Activated naive CD4-positive, alpha-beta T cell treated with anti-CD3 and anti-CD28 coated beads, Interleukin-2, amount 10 ng/mL, durations not matched to agents 7 days and 5 days (primary cell): ENCODE measurements around the gene CCDC160.
"Not testable (repeated sequence)": the region's sequence is repeated elsewhere in the genome, so short reads cannot be mapped to it uniquely, and the experiment has no call there.

ENCODE experiments used
- CTCF ChIA-PET: fragments of 350-600 bp; sonication (Branson Sonifier 250); formaldehyde crosslinking; loops from one replicate; lab custom pipeline; 2021; ENCODE audit warnings: antibody characterized with exemption; lab: Charles Lee
- DNase-seq: peaks from one replicate; pipeline ENCODE4 v3.0.0-alpha.2; 2020
- H3K27ac Mint-ChIP-seq: one replicate; pipeline ENCODE4 v1.8.0; 2021; ENCODE audit warnings: mild to moderate bottlenecking, moderate library complexity, mixed read lengths
- H3K27me3 Mint-ChIP-seq: one replicate; pipeline ENCODE4 v1.8.0; 2021; ENCODE audit warnings: mild to moderate bottlenecking, mixed read lengths
- H3K36me3 Mint-ChIP-seq: one replicate; pipeline ENCODE4 v1.8.0; 2021; ENCODE audit warnings: mixed read lengths
- H3K4me1 Mint-ChIP-seq: one replicate; pipeline ENCODE4 v1.8.0; 2021; ENCODE audit warnings: mixed read lengths
- H3K4me3 Mint-ChIP-seq: one replicate; pipeline ENCODE4 v1.8.0; 2021; ENCODE audit warnings: mild to moderate bottlenecking, moderate library complexity, mixed read lengths
- H3K9me3 Mint-ChIP-seq: one replicate; pipeline ENCODE4 v1.8.0; 2021; ENCODE audit warnings: mixed read lengths

Gene CCDC160

GRCh38 chrX:134249241-134249640 is 12.3 kb downstream of the CCDC160 start:
- peaks cover 8% of the 10 kb centered on the region for H3K27me3 Mint-ChIP-seq
- no peak for DNase-seq
- CTCF ChIA-PET: no interaction called here
- H3K9me3 Mint-ChIP-seq: no peaks in the 10 kb centered on the region
- peaks cover 6% of the 10 kb centered on the region for H3K4me1 Mint-ChIP-seq
- H3K36me3 Mint-ChIP-seq: no peaks in the 10 kb centered on the region
- no peak overlapping the region for H3K4me3 Mint-ChIP-seq
- H3K27ac Mint-ChIP-seq: no peak overlapping the region

GRCh38 chrX:134251241-134251640 is 14.3 kb downstream of the CCDC160 start:
- Mint-ChIP-seq H3K4me1 (peaks cover 7% of the 10 kb centered on the region), H3K36me3 (no peaks in the 10 kb centered on the region), H3K9me3 (no peaks in the 10 kb centered on the region), H3K27ac (no peak overlapping the region), H3K27me3 (peaks cover 4% of the 10 kb centered on the region), H3K4me3 (no peak overlapping the region)
- CTCF ChIA-PET: no interaction called here
- DNase-seq: no peak

- CTCF ChIA-PET: interaction anchor here (0.9 to 3.2 kb wide), 9 partner anchors 9 to 463 kb away, joined by 3 to 11 read pairs (median 4); no protein-coding TSS in a partner anchor
- Mint-ChIP-seq H3K27ac (no peak overlapping the region), H3K4me3 (no peak overlapping the region), H3K4me1 (peaks cover 7% of the 10 kb centered on the region), H3K36me3 (no peaks in the 10 kb centered on the region), H3K27me3 (peaks cover 4% of the 10 kb centered on the region), H3K9me3 (no peaks in the 10 kb centered on the region)
- DNase-seq: no peak
These were observed 17.5 kb downstream of the CCDC160 start for GRCh38 chrX:134254511-134254910.

- CTCF ChIA-PET: interaction anchor here (0.5 to 3.2 kb wide), 6 partner anchors 12 to 463 kb away, joined by 3 to 11 read pairs (median 4); no protein-coding TSS in a partner anchor
- no peaks in the 10 kb centered on the region for H3K36me3 Mint-ChIP-seq
- no peak overlapping the region for H3K4me3 Mint-ChIP-seq
- DNase-seq: no peak
- peaks cover 4% of the 10 kb centered on the region for H3K27me3 Mint-ChIP-seq
- no peak overlapping the region for H3K27ac Mint-ChIP-seq
- H3K4me1 Mint-ChIP-seq: peaks cover 7% of the 10 kb centered on the region
- H3K9me3 Mint-ChIP-seq: no peaks in the 10 kb centered on the region
These were observed 18.6 kb downstream of the CCDC160 start for GRCh38 chrX:134255555-134255954.

GRCh38 chrX:134256684-134257083 is 19.7 kb downstream of the CCDC160 start:
- Mint-ChIP-seq H3K9me3 (no peaks in the 10 kb centered on the region), H3K4me3 (no peak overlapping the region), H3K36me3 (no peaks in the 10 kb centered on the region), H3K27ac (no peak overlapping the region), H3K4me1 (peaks cover 7% of the 10 kb centered on the region), H3K27me3 (peaks cover 4% of the 10 kb centered on the region)
- CTCF ChIA-PET: interaction anchor here (1.5 to 3.2 kb wide), 2 partner anchors 139 to 464 kb away, joined by 4 to 11 read pairs; no protein-coding TSS in a partner anchor
- DNase-seq: no peak

- H3K36me3 Mint-ChIP-seq: no peaks in the 10 kb centered on the region
- CTCF ChIA-PET: interaction anchor here (1.1 kb wide), 1 partner anchor 12 kb away, joined by 3 read pairs; no protein-coding TSS in a partner anchor
These were observed 21.2 kb downstream of the CCDC160 start for GRCh38 chrX:134258202-134258601.

GRCh38 chrX:134285934-134286333 is 49.0 kb downstream of the CCDC160 start:
- H3K27ac Mint-ChIP-seq, H3K27me3 Mint-ChIP-seq, H3K4me3 Mint-ChIP-seq, H3K4me1 Mint-ChIP-seq, DNase-seq, H3K9me3 Mint-ChIP-seq, H3K36me3 Mint-ChIP-seq, CTCF ChIA-PET: not testable (repeated sequence)

More at GRCh38 chrX:134258202-134258601, 21.2 kb downstream of the CCDC160 start:
- peaks cover 7% of the 10 kb centered on the region for H3K4me1 Mint-ChIP-seq
- DNase-seq: no peak
- peaks cover 4% of the 10 kb centered on the region for H3K27me3 Mint-ChIP-seq
- no peak overlapping the region for H3K4me3 Mint-ChIP-seq
- H3K9me3 Mint-ChIP-seq: no peaks in the 10 kb centered on the region
- H3K27ac Mint-ChIP-seq: no peak overlapping the region

- H3K27me3 Mint-ChIP-seq: no peaks in the 10 kb centered on the region
- DNase-seq: no peak
- no peak overlapping the region for H3K27ac Mint-ChIP-seq
- no peak overlapping the region for H3K4me3 Mint-ChIP-seq
- CTCF ChIA-PET: no interaction called here
- no peaks in the 10 kb centered on the region for H3K9me3 Mint-ChIP-seq
- H3K36me3 Mint-ChIP-seq: no peaks in the 10 kb centered on the region
- H3K4me1 Mint-ChIP-seq: no peaks in the 10 kb centered on the region
These were observed 50.4 kb downstream of the CCDC160 start for GRCh38 chrX:134287346-134287745.

- Mint-ChIP-seq H3K4me3 (no peak overlapping the region), H3K36me3 (no peaks in the 10 kb centered on the region), H3K27ac (no peak overlapping the region), H3K4me1 (no peaks in the 10 kb centered on the region), H3K9me3 (no peaks in the 10 kb centered on the region), H3K27me3 (no peaks in the 10 kb centered on the region)
- no peak for DNase-seq
- CTCF ChIA-PET: interaction anchor here (0.6 to 2.0 kb wide), 2 partner anchors 14 kb away, joined by 4 to 5 read pairs; no protein-coding TSS in a partner anchor
These were observed 57.6 kb downstream of the CCDC160 start for GRCh38 chrX:134294548-134294947.
